Activated CD4-positive, alpha-beta T cell treated with anti-CD3 and anti-CD28 coated beads for 1 hour (primary cell): ENCODE data around the gene KCND1.

Experiments
- DNase-seq: peaks from one replicate; pipeline ENCODE4 v3.0.0-alpha.2; 2020

KCND1 gene

DNA sequence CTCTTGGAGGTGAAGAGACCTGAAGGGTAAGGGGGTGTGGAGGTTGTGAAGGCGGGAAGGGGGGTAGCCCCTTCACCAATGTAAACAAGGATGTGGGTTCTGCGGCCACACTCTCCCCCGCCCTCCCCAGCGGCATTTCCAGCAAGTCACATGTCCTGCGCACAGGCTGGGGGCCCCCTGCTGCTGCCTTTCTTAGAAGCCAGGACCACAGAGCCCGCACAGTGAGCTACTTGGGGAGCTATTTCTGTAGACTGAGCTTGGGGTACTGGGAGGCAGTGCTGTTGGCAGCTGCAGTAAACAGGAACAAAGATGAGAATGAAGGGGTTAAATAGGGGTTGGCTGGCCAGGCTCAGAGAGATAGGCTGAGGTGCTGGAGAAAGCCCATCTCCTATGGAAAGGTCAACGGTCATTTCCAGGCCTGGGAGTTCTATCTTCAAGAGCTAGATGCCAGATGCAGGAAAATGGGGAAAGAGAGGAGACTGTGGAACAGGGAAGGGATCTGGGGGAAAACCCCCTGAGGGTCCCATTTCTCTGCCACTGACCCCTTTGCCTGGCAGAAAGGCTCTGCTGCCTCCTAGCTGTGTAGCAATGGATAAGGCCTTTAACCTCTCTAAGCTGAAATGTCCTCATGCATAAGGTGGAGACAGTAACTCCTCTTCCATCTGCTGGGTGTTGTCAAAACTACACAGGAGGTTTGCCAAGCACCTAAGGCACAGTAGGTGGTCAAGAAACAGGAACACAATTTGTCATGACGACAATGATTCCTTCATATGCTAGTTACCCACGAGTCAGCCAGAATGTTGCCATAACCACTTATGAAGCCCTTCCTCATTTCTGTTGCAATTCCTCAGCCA, 34.4 kb downstream of the KCND1 start:
- DNase-seq, result peak; percentile 73

DNA sequence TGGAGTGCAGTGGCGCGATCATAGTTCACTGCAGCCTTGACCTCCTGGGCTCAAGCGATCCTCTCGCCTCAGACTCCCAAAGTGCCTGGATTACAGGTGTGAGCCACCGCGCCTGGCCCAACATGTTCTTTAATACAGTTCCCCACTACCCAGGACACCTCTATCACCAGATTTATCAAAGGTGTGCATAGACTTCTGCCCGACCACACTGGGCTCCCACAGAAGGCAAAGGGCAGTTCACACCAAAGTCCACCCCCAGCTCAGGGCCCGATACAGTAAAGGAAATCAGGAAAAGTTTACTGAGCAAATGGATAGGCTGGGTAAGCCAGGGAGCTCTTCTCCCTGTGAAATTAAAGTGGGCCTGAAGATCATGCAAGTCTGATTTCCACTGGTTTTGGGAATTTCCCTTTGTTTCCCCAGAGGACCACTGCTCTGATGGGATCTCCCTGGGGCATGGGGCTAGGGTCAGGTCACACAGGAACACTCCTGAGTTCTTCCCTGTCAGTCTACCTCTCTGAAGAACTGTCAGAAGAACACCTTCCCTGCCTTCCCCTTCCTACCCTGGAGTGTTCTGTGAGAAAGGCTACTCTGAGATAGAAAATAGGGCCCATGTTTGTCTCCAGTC, 35.1 kb downstream of the KCND1 start:
- DNase-seq, result no peak

DNA sequence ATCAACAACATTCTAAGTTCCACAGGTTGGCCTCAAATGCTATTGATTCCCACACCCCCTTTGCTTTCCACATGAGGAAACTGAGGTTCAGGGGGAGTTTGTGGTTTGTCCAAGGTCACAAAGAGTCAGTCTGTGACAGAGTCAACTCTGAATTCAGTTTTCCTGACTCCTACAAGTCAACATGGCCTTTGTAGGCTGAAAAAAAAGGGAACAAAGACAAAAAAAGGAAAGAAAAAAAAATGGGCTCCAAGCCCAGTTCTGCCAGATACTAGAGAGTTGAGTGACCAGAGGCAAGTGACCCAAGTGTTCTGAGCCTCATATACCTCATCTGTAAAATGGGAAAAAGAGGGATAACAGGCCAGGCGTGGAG, 36.4 kb downstream of the KCND1 start:
- no peak for DNase-seq

DNA sequence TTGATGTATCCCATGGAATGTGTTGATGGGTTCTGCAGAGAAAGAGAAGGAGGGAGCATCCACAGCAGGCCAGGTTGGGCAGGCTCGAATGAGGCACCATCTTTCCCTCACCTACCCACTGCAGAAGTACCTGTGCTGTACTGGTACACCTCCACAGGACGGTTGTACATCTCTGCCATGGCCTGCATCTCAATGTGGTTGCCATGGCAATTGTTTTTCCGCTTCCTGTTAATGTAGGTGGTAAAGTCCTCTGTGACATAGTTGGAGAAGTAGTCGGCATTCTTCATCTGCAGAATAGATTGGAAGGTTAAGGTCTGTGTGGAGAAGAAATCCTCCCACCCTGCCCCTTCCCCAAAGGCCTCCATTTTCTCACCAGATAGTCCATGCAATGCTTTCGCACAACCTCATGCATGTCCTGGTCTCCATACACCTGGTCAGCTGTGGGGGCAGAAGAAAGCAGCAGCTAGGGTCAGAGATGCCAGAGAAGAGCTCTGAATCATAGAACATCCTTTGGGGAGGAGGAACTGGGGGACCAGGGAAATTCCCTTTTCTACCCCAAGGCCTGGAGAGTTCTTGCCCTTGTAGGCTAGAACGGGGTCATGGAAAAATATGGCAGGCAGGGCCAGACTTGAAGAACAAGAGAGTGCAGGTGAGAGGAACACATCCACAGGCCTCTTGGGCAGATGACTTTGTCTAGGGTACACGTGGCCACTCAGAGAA, 36.9 kb downstream of the KCND1 start:
- no peak for DNase-seq

DNA sequence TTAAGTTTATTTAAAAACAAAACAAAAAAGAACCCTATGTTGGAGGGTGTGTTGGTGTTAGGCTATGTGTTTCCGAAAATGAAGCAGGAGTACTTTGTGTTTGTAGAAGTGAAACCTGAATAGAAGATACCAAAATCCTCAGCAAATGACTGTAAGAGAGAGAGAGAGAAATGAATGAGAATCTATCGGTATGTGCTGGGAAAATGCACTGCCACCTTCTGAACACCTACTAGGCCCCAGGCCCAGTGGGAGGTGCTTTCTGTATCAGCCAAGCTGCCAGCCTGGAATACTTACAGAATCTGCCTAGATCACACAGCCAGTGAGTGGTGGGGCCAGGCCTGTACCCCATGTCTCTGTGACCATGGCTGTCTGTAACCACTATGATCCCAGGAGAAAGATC, 37.9 kb downstream of the KCND1 start:
- no peak for DNase-seq

DNA sequence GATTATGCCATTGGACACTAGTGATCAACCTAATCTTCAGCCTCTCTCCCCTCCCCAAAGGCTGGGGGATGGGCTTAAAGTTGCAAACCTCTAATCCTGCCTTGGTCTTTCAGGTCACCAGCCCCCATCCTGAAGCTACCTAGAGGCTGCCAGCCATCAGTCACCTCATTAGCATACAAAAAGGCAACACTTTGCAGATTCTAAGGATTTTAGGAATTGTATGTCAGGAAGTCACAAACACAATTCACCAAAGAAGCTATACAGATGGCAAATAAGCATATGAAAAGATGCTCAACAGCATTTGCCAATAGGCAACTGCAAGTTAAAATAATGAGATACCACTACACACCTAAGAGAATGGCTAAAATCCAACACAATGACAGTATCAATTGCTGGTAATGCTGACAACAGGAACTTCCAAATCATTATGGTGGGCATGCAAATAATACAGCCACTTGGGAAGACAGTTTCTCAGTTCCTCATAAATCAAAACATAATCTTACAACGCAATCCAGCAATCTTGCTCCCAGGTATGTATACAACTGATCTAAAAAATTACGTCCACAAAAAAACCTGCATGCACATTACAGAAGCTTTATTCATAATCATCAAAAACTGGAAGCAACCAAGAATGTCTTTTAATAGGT, 43.8 kb downstream of the KCND1 start:
- no peak for DNase-seq

DNA sequence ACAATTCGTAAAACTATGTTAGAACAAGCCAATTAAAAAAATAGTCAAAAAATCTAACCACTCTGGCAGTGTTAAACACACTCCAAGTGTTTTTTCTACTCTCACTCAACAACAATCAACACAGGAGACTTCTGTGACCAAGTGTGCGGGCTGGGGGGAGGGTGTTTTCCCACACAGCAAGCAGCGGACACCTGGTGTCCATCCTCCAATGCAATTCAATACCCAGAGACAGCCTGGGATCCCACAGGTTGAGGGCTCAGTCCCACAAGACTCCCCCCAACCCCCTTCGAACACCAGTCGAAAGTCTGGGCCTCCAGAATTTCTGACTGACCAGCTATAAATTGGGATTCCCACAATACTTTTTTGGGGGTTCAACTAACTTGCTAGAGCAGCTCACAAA, 44.5 kb downstream of the KCND1 start:
- DNase-seq, result no peak

DNA sequence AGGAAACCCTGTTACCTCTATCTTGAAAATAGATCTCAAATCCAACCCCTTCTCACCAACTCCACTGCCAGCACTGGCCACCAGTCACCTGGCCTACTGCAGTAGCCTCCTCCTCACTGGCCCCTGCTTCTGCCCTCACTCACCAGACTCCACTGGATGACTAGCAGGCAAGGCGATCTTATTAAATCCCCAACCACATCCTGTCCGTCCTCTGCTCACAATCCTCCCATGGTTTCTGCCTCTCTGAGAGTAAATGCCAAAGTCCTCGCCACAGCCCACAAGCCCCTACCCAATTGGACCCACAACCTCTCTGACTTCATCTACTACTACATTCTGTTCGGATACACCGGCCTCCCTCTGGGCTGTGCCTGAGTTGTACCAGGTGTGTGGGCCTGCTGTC, 47.4 kb downstream of the KCND1 start:
- no peak for DNase-seq

DNA sequence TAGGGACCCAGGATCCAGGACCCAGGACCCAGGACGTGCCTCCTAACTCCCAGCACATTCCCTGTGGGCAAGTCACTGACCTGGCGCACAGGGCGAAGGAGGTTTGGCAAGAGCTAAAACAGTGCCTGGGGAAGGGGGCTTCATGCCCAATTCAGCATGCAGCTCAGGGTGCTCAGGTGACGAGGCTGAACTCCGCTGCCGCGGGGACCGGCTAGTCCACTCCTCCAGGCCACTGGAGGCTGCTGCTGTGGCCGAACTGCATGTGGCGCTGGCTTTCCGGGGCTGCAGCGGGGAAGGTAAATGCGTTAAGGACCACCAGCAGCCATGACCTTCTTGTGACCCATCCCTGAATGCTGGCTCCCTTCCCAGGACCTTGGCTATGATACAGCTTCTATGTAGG, 47.9 kb downstream of the KCND1 start:
- DNase-seq, result no peak

DNA sequence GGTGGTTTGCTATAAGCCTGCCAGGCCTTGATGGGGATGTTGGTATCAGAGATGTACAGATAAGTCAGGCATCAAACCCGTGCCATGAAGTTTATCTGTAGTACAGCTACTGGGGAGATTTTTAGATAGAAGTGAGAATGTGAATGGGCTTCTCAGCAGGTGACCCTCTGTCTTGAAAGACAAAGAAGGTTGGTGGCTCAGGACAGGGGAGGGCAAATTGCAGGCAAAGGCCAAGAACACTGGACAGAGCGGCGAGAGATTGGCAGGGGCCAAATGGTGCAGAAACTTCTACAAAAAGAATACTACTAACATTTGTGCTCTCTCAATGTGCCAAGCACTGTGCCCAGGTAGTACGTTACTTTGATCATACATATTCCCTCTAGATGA, 50.9 kb downstream of the KCND1 start:
- DNase-seq, result no peak

DNA sequence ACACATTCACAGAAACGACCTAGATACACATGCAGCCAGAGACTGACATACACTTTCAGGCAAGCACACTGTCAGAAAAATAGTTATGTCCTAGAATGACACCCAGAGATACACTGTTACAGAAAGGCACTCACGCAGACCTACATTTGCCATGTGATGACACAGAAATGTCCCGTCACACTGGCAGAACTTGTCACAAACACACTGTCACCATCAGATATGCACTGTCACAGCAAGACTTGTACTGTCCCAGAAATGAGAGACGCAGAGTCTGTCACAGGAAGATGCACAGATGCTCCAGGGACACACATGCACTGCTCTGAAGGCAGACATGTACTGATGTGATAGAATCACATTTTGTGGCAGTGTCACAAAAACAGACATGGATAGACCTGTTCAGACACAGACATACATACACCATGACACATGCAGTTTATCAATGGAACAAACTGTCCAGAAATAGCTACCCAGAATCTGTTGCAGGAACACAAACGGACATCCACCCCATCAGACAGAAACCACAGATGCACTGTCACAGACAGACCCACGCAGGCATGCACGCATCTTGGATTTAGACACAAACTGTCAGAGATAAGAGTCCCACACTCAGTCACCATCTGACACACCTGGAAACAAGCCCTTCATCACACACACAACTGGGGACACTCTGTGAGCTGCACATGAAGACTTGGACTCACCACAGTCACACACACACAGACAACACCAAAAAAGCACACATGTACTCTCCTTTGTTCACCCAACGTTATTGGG, 51.5 kb downstream of the KCND1 start:
- DNase-seq, result no peak

DNA sequence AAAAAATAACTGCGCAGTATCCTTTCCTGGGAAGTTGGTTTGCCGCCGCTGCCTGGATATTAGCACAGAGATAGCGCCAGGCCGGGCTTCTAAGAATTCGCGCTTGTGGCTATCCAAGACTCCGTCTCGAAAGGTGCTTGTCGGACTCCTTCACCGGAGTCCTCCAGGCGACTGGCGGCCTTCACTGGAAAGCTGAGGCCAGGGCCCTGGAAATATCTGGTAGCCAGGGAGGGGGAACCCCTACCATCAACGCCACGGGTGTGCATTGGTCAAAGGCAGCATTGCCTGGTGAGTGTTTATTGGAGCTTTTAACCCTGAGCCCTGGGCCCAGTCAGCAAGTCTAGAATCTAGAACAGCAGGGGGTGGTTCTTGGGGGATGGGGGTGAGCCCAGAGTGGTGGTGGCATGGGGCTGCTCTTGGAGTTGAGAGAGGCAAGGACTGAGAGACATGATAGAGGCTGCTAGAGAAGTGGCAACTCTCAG, 52.2 kb downstream of the KCND1 start:
- no peak for DNase-seq

DNA sequence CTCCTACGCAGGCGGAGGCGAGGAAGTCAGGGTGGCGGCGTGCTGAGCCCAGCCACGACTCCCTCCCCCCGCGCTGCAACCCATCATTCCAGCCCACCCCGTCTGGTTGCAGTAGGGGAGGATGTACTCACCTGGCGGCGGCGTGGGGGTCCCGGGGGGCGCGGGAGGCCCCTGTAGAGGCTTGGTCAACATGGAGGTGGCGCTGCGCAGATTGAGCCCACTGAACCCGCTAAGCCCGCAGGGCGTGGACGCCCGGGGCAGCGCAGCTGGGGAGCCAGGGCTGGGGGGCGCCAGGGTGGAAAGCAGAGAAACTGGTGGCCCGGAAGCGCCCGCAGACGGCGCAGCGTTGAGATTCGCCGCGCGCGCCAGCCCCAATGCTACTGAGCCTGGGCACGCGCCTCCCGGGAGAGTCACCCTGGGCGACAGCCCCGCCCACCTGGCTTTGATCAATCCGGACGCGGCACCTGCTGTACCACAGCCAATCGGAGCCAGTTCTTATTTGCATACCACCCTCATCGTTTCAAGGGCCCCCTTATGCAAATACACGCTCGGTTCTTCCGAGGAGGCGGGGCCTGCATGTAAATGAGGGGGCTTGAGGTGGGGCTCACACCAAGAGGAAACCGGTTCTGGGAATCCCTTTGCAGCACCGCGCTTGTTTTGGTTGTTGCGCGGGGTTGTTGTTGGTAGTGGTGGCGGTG, 52.9 kb downstream of the KCND1 start, which contains the start of gene PIM2:
Gene PIM2, minus strand, starts transcription at position 382 of the 698 bp plus-strand sequence. Its CDS starts 190 bp downstream, at position 192.
- peak; percentile 88 for DNase-seq

DNA sequence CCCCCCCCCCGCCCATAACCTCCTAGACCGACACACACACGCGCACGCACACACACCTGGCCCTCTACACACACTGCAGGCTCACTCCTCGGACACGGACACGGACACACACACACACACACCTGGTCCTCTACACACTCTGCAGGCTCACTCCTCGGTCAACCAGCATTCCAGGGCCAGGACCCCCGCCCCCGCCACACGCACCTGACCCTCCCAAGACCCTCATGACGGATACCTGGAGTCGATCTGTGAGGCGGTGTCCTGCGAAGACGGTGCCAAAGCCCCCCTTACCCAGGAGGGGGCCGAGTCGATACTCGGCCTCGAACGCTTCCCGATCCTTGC, 53.4 kb downstream of the KCND1 start:
- no peak for DNase-seq

DNA sequence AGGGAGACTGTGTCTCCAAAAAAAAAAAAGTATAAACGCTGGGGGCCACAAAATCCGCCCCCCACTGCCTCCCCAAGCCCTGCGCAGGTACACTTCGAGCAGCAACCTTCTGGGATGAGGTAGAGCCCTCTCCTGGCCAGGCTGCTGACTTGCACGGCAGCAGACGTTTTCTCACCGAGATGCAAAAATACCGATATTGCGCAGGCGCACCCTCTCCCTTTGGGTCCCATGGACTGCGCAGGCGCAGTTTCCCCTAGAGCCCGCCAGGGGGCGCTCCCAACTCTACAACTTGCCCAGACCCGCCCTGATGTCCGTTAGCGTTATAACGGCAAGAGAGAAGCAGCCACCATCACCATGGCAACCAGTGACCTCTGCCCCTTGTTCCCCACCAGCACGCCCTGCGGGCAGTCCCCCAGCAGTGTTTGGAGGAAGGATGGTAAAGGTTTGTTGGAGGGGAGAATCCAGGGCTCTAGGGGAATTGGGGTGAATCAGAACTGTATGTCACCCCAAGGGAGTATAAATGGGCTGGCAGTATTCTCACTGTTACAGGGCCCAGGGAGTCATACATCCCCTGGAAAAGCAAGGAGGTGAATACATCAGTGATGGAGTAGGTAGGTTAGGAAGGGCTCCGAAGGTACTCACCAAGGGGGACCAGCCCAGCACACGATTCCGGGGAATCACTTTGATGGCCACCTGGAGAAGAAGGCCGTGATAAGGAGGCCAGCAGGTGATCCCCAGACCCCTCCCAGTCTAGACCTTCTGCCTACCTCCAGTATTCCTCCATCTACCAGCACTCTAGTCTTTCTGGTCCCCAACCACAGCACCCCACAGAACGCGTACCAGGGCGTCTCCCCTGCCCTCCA, 54.3 kb downstream of the KCND1 start:
- DNase-seq, result peak; percentile 83

DNA sequence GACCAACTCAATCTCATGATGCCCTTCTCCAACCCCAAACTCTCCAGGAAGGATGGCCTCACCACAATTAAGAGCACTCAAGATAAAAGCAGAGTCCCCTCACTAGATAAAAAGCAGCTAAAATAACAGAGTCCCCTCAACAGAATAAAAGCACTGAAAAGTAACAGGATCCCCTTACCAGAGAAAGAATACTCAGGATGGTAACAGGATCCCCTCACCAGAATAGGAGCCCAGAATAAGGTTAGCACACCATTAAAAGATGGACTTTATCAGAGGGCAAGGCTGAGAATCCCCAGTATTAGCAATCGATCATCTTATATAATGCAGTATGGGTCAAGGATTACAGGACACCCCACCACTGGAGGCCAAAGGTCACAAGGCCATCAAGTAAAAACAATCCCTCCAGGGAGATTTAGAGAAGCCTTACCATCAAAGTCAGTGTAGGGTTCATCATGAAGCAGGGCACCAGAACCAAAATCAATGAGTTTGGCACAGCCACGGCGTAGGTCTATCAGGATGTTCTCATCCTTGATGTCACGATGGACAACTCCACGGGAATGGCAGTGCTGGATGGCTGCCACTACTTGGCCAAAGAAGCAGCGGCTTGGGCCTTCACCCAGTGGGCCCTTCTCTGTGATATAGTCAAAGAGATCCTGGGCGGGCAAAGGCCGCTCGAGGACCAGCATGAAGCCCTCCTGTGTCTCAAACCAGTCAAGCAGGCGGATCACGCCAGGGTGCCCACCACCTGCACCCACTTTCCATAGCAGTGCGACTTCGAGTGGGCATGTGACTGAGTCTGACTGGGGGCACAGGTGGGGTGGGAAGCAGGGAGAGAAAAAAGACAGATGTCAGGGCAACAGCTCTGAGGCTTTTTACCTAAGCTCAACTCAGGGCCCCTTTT, 56.8 kb downstream of the KCND1 start:
- no peak for DNase-seq

DNA sequence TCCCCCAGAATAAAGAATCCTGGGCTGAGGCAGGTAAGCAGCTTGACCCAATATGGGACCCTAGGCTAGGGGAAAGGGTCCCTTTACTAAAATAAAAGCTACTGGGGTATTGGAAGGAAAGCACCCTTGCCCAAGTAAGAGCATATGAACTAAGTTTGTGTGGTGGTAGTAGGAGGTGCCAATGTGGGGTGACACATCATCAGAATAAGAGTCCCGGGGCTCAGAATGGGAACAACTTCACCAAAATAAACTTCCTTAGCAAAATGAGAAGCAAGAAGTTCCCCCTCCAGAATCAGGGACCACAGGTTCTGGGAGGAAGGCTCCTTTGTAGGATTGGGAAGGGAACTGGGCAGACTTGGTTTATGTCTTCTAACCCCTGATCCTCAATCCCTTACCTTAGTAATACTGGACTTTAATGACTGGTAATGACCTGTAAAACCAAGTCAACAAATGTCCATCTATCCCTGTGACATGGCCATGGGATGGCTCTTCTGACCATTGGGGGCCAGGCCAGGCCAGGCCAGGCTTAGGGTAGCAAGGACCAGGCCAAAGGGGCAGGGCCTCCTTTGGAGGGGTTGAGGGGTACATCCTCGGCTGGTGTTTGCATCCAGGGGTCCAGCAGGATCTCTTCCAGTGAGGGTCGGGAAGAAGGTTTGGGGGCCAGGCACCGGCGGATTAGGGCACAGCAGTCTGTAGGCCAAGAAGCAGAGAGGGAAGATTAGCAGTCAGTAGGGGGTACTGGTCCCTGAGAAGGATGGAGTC, 57.9 kb downstream of the KCND1 start:
- no peak for DNase-seq

DNA sequence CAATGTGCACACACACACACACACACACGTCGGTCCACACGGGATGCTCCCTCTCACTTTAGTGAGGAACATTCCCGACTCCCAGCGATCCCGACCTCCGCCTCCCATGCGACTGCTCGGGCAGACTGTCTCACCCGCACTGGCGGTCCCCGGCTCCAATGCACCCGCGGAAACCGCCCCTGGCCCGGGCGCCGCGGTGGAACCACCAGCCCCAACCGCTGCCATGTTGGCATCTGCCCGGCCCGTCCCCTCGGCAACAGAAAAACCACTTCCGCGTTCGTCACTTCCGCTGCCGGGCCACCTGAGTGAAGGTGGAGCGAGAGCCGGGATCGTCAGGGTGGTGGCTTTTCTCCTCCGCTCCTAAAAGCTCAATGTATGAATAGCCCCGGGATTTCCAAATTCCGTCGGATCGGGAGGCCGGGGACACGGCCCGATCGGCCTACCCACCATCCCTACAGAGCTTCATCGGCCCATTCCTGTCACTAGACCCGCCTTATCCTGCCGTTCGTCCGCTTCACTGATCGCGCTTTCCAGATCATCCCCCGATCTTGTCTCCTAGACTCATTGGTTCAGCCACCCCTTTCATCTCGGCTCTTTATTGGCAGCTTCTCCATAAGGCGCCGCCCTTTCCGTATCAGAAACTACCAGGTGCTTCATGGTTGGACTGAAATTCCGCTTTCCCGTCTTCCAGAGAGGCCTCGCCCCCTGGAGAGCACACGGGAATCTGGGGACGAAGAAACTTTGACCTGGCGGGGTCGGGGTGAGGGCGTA, 60.0 kb downstream of the KCND1 start, which contains the start of gene SLC35A2:
Gene SLC35A2, minus strand, starts transcription at position 235 of the 771 bp plus-strand sequence. Its CDS starts 10 bp downstream, at position 225.
- peak; percentile 82 for DNase-seq
